KG1 (cell line): ENCODE results near the gene PCDH15.

Experiments used
- DNase-seq: peaks from one replicate; lab custom pipeline; 2025; lab: John Stamatoyannopoulos, UW

Gene PCDH15

GRCh38 chr10:54130394-54130793, 670.6 kb downstream of the PCDH15 start:
- no peak for DNase-seq

- DNase-seq, result no peak
Measured at GRCh38 chr10:54125098-54125747, 675.8 kb downstream of the PCDH15 start.

GRCh38 chr10:54124209-54124885, 676.7 kb downstream of the PCDH15 start:
- DNase-seq, result no peak

- no peak for DNase-seq
Measured at GRCh38 chr10:54120806-54121205, 680.2 kb downstream of the PCDH15 start.

- DNase-seq, result no peak
Measured at GRCh38 chr10:54108961-54109360, 692.1 kb downstream of the PCDH15 start.

GRCh38 chr10:54096892-54097291, 704.1 kb downstream of the PCDH15 start:
- no peak for DNase-seq

- no peak for DNase-seq
Measured at GRCh38 chr10:54094321-54094720, 706.7 kb downstream of the PCDH15 start.

GRCh38 chr10:54091237-54091636, 709.8 kb downstream of the PCDH15 start:
- no peak for DNase-seq

- no peak for DNase-seq
Measured at GRCh38 chr10:54081950-54082349, 719.1 kb downstream of the PCDH15 start.

GRCh38 chr10:54067361-54067760, 733.7 kb downstream of the PCDH15 start:
- DNase-seq, result no peak

GRCh38 chr10:54066646-54067045, 734.4 kb downstream of the PCDH15 start:
- no peak for DNase-seq

GRCh38 chr10:54065106-54065505, 735.9 kb downstream of the PCDH15 start:
- DNase-seq, result no peak

GRCh38 chr10:54064215-54064614, 736.8 kb downstream of the PCDH15 start:
- no peak for DNase-seq

GRCh38 chr10:54063514-54063913, 737.5 kb downstream of the PCDH15 start:
- DNase-seq, result no peak

- no peak for DNase-seq
Measured at GRCh38 chr10:54060572-54060971, 740.5 kb downstream of the PCDH15 start.

GRCh38 chr10:54057357-54057756, 743.7 kb downstream of the PCDH15 start:
- no peak for DNase-seq

GRCh38 chr10:54026340-54026739, 774.7 kb downstream of the PCDH15 start:
- no peak for DNase-seq

- no peak for DNase-seq
Measured at GRCh38 chr10:54011117-54011516, 789.9 kb downstream of the PCDH15 start.

GRCh38 chr10:54010337-54010933, 790.6 kb downstream of the PCDH15 start:
- no peak for DNase-seq

GRCh38 chr10:54009672-54010071, 791.4 kb downstream of the PCDH15 start:
- DNase-seq, result no peak

GRCh38 chr10:54002077-54002476, 799.0 kb downstream of the PCDH15 start:
- no peak for DNase-seq

- no peak for DNase-seq
Measured at GRCh38 chr10:53997953-53998352, 803.1 kb downstream of the PCDH15 start.

- no peak for DNase-seq
Measured at GRCh38 chr10:53990799-53991238, 810.2 kb downstream of the PCDH15 start.
